HG02623 (cell line): ENCODE measurements around the gene MAL.

Source experiments
- ATAC-seq: cut with Tn5 transposase; IDR thresholded peaks from one replicate; pipeline ENCODE4 v1.9.1; 2021; ENCODE audit warnings: moderate library complexity; ENCODE audit not compliant: unreplicated experiment

Gene MAL

GRCh38 chr2:95047629-95048510, 22.4 kb downstream of the MAL start:
- no peak for ATAC-seq

DNA sequence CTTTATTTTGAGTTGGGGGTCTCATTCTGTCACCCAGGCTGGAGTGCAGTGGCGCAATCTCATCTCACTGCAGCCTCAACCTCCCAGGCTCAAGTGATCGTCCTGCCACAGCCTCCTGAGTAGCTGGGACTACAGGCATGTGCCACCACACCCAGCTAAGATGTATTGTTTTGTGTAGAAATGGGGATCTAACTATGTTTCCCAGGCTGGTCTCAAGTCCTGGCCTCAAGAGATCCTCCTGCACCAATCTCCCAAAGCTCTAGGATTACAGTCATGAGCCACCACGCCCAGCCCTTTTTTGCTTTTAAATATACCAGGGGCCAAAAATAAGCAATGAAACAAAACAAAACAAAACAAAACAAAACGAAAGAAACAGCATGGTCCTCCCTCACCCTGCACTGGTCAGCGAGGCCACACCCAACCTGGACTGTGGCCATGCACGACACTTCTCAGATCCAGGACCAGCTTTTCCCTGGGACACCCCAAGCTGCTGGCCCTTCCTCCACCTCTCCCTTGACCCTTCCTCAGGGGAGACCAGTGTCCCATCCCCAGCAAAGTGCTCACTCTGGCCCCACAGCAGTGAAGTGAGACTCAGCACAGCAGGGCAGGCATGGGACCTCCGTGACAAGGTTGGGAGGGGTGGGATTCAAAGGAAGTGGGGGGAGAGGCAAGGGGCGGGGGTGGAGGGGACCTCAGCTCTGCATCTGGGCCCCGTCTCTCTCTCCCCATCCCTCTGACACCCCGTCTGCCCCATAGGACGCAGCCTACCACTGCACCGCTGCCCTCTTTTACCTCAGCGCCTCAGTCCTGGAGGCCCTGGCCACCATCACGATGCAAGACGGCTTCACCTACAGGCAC, 23.5 kb downstream of the MAL start:
- ATAC-seq = no peak

DNA sequence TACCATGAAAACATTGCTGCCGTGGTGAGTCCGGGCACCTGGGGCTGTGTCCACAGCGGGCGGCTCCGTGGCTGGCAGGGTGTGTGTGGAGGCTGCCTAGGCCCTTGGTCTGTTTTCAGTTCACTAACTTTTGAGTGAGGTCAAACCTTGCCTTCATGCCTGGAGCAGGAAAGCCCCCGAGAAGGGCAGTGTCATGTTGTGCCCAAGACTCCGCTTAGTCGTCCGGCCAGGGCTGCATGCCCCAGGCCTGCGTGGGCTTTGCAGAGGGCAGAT, 24.1 kb downstream of the MAL start:
- ATAC-seq = no peak

DNA sequence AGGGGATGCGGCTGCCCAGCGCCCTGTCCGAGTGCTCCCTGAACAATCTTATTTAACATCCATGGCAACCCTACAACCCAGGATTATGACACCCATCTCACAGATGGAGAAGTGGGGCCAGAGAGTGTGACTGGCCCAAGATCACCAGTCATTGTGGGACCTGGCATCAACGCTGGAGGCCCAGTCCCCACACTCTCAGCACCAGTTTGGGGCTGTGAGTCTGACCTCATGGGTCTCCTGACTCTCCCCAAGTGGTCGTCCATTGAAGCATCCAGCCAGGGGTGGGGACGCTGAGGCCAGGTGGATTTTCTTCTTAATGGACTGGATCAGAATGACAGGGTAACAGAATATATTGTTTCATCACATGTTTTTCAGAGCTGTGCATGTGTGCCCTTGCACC, 24.5 kb downstream of the MAL start:
- no peak for ATAC-seq

- ATAC-seq = no peak
Measured at GRCh38 chr2:95050385-95051300, 25.1 kb downstream of the MAL start.

DNA sequence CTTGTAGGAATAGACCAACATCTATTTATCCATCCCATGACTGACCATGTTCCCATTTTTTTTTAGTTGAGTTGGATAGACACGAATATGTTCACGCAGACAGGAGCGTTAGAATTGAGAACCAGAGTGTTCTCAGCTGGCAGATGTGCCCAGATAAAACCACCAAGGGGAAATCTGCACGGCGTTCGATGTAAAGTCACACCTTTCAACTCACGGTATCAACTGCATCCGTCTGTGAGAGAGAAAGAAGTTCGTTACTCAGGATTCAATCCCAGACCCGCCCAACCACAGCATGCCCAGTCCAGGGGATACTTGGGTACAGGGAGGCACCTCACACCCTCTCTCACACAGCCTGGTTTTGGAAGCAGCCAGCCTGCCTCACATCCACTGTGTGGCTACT, 26.1 kb downstream of the MAL start:
- ATAC-seq = no peak

DNA sequence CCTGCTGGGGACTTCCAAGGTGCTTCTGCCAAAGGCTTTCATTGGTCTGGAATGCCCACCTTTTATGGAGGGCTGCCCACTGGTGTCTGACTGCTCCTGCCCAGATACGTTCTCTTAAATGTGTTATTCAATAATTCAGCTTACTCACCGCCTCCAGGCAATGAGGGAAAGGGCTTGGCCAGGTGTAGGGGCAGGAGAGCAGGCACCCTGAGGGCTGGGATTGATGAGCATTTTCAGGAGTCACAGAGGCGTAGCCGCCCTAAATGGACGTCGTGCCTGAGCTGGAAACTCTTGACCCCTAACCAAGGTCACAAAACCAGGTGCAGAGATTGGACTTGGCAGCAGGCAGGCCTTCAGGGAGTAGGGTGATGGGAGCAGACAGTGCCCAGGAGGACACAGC, 26.8 kb downstream of the MAL start:
- no peak for ATAC-seq

GRCh38 chr2:95052804-95053479, 27.4 kb downstream of the MAL start:
- ATAC-seq = no peak

DNA sequence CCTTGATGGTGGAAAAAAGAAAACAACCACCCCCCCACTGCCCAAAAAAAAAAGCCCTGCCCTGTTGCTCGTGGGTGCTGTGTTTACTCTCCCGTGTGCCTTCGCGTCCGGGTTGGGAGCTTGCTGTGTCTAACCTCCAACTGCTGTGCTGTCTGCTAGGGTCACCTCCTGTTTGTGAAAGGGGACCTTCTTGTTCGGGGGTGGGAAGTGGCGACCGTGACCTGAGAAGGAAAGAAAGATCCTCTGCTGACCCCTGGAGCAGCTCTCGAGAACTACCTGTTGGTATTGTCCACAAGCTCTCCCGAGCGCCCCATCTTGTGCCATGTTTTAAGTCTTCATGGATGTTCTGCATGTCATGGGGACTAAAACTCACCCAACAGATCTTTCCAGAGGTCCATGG, 28.0 kb downstream of the MAL start:
- no peak for ATAC-seq

GRCh38 chr2:95054016-95054415, 28.5 kb downstream of the MAL start:
- ATAC-seq = no peak

- no peak for ATAC-seq
Measured at GRCh38 chr2:95055262-95055661, 29.8 kb downstream of the MAL start.

GRCh38 chr2:95056044-95056443, 30.5 kb downstream of the MAL start:
- no peak for ATAC-seq

DNA sequence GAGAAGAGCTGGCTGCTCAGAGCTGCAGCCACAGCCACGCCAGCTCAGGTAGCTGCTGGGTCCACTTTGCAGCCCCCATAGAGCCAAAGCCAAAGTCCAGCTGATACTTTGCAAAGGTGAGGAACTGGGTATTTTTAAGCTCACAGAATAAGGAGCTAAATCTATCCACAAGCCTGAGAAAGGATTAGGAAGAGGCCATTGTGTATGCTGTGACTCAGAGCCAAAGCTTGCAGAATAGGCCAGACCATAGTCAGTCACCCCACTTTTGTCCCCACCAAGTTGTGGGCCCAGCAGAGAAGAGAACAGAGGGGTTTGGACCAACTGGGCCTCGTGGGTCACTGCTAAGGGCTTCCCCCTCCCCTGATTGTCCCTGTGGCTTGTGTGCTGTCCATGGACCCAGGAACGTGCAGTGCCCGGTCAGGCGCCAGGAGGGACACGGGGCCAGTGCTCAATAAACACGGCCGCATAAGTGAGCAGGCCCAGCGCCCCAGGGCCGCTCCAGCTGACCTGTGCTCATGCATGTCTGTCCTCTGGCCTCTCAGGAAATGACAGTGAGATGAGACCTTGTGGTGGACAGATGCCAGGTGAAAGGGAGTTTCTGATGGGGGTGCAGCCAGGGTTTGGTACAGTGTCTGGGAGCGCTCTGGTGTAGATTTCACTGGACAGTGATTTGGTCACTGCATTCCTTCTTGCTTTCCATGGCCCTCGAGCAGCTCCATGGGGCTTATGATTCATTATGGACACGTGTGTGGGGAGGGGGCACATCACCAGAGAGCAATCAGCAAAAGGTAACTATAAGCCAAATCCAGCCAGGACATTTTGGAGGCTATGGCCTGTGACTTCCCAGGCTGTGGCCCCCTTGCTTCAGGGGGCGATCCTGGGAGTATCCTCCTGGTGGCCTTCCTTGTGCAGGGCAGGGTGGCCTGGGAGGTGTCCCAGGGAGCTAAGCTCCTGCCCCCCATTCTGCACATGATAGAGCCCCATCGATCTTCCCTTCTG, 31.3 kb downstream of the MAL start:
- no peak for ATAC-seq

DNA sequence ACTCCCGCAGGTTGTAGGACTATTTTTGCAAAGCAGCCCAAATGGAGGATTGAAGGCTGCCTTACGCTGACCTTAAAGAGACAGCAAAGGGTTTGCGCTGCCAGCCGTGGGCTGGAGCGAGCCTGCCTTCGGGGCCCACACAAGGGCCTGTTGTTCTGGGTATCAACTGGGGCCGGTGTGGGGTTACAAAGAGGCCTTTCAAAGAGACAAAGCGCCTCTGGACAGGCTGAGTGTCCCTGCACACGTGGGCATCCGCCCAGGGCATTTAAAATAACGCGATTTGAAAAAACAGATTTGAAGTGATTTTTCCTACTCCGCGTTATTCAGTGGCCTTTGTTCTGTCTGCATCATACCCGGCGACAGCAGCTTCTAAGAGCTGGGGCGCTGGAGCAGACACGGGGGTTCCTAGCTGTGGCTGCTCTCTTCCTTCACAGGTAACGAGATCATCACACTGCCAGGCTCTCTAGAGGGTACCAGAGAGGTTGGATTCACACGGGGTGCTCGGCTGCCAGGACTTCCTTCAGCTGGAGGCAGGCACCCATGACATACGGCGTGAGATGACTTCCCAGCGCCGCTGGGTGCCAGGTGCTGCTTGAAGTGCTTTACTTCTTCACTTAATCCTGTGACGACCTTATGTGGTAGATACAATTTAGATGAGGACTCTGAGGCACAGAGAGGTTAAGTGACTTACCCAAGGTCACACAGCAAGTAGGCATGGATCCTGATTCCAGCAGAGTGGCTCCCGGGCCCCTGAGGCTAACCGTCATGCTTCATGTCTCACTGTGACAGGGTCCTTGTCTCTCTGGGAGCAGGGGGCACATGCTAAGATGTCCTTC, 32.2 kb downstream of the MAL start:
- no peak for ATAC-seq

- ATAC-seq = no peak
Measured at GRCh38 chr2:95058466-95058988, 33.0 kb downstream of the MAL start.

GRCh38 chr2:95058989-95059641, 33.6 kb downstream of the MAL start:
- ATAC-seq = no peak

- ATAC-seq = no peak
Measured at GRCh38 chr2:95059656-95060370, 34.3 kb downstream of the MAL start.
